Fibroblast of skin of back (primary cell): Measurements from ENCODE around the gene TMEM171.

Experiments used
- DNase-seq: peaks from one replicate; pipeline ENCODE4 v3.0.0-alpha.2; 2013

TMEM171 gene

DNA sequence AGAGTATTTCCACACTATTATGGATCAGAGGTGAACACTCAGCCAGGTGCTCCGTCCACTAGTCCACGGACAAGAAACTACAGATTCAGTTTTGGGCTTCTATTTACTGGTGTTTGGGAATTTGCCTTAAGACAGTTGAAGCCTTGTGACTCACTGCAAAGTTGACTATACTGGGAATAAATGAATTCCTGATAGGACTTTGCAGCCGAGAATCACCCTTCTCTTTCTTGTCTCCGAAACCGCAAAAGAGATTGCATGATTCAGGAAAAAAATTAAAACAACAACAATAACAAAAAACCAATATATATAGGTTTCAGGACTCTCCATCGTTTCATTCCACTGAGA, 716 bp downstream of the TMEM171 start:
- peak; percentile 58 for DNase-seq

- DNase-seq: peak; percentile 86
These were observed 2.8 kb downstream of the TMEM171 start for GRCh38 chr5:73122875-73123810.

DNA sequence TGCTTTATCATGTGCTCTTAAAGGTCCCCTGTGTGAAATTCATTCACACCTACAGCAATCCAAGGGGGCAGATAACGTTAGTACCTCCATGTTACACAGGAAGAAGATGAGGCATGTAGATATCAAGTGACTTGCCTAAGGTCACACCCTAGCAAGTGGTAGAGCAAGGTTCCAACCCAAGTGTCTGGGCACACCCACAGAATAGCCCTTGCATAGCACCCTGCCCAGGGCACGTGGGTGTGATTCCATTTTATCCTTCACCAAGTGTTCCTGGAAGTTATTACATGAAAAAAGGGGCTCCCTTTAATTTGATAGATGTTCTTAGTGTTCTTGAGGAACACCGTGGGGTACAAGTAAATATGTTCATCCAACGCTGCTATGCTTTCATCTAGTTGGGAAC, 4.9 kb downstream of the TMEM171 start:
- DNase-seq: no peak

DNA sequence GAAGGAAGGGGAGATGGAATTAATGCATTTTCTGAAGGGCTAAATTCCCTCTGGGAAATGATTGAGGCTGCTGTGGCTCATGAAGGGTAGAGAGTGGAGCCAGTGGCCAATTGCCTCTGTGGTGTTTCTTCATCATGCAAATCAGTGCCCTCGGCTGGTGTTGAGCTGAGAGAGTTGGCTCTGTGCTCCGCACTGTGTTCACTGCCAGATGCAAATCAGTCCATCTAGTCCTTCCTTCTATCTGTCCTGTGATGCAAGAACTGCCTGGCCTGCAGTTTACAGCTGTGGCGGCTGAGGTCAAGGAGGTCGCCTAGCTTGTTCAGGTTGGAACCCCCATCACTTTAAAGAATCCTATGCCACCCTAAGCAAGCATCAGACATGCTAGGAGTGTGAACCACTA, 6.0 kb downstream of the TMEM171 start:
- no peak for DNase-seq

GRCh38 chr5:73126957-73127356, 6.6 kb downstream of the TMEM171 start:
- no peak for DNase-seq

DNA sequence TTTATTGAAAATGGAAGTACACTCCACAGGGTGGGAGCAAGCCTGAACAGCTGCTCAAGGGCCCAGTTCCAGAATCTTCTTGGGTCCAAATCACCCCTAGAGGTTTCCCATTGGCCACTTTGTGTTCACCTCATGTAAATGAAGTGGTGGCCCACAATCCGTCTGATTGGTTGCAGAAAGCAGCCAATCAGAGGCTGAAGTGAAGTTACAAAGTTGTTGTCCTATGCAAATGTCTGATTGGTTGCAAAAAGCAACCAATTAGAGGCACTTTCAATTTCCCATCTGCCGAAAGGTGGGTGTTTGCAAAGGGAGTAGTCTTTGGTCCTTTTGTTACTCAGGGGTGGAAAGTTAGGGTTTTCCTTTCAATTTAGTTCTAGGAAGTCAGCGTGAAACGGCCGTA, 8.8 kb downstream of the TMEM171 start:
- no peak for DNase-seq

GRCh38 chr5:73130811-73131210, 10.4 kb downstream of the TMEM171 start:
- no peak for DNase-seq

GRCh38 chr5:73131711-73132425, 11.5 kb downstream of the TMEM171 start:
- no peak for DNase-seq

DNA sequence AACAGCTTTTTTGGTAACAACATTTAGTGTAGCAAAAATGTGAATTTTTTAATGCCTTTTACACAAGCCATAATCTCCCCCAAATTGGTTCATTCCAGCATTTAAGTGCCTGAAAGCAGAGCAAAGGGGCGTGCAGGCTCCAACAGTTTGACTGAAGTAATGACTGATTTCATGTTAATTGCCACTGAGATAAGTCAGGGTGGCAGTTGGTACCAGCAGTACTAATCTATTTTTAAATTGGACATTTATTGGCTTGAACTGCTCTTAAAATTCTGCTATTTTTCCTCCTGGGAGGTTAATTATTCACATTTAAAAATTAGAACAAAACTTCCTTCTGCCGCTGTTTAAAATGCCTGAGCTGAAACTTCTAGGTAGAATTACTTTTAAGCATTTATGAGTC, 12.4 kb downstream of the TMEM171 start:
- DNase-seq: no peak

DNA sequence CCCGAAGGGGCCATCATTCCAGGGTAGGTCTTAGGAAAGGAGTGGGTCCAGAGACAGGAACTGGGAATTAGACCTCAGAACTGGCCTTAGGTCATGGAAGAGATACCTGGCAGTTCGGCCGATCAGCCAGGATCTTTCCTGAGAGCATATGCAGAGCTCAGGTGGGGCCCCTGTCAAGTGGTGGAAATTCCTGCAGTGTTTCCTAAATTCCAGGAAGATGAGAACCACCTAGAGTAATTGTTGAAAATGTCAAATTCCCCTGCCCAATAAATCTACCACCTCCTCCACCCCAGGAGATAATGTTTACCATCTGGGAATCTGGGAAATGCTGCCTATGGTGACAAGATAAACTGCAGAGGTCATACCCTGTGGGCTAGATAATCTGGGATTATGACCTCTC, 14.6 kb downstream of the TMEM171 start:
- no peak for DNase-seq

- DNase-seq: peak; percentile 72
These were observed 15.2 kb downstream of the TMEM171 start for GRCh38 chr5:73135429-73136054.

DNA sequence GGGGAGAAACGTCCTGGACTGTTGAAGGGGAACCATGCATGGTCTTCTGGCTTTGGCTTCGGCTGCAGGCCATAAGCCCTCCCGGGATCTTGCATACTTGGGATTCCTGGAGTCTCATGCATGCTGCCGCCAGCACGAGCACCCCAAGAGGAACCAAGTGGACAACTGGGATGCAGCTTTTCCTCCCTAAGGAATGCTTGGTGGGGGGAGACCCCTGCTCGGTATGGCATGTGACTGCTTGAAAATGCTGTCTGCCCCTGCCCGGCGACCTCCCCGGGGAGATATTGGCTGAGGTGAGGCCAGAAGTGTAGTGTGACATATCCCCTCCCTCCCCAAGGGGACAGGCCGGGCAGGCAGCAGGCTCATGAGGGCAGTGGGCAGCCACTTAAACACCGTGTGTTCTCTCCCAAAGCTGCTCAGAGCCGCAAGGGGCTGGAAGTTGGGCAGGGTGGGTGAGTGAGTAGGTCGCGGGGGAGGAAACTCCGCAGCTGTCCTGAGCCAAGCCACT, 15.7 kb downstream of the TMEM171 start:
- peak; percentile 70 for DNase-seq

DNA sequence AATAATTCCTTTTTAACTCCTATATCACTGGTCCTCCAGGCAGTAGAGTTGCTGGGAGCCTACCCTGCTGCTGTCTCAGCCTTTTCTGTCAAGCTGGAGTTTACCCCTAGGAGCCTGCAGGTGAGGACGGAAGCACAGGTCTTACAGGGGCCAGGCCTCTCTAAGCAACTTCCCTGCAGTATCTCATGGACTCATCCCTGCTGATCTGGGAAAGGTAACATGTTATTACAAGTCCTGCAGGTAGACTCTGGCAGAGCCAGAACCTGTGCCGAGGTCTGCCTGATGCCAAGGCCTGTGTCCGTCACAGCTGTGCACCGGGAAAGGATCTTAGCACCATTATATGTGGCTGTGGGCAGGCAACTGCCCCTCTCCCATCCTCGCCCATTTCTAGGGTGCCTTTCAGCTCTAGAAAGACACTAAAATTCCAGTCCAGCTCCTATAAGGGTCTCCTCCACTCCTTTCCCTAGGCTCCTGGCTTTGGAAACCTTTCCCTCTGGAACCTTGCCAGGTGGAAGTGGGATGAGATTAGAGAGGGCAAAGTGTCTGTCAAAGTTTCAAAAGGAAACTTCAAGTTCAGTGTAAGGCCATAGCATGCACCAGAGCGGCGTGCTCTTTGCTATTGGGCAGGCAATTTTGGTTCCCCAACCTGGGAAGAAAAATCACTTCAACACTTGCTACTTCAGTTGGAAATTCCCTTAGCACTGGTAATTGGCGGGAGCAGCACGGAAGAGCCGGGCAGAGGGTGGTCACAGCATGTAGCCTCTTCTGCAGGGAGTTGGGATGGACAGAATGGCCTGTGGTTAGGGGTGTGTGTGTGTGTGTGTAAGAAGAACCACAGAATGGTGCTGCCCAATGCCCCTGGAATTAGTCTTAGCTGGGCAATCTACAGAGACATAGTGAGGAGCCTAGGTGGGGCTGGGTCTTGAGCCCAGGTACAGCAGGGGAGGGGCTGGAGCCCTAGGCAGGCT, 17.5 kb downstream of the TMEM171 start:
- no peak for DNase-seq

DNA sequence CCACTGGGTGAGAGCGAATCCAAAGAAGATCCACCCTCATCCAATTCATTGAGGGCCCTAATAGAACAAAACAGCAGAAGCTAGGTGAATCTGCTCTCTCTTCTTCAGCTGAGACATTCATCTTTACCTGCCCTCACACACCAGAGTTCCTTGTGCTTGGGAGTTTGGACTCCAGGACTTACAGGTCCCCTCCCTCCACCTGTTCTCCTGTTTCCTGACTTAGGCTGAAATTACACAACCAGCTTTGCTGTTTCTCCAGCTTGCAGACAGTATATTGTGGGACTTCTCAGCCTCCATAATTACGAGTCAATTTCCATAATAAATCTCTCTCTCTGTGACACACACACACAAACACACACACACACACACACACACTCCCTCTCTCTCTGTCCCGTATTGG, 19.1 kb downstream of the TMEM171 start:
- DNase-seq: no peak

- DNase-seq: no peak
These were observed 20.4 kb downstream of the TMEM171 start for GRCh38 chr5:73140801-73141200.

GRCh38 chr5:73142035-73142434, 21.7 kb downstream of the TMEM171 start:
- no peak for DNase-seq

GRCh38 chr5:73143716-73144115, 23.3 kb downstream of the TMEM171 start:
- DNase-seq: no peak

DNA sequence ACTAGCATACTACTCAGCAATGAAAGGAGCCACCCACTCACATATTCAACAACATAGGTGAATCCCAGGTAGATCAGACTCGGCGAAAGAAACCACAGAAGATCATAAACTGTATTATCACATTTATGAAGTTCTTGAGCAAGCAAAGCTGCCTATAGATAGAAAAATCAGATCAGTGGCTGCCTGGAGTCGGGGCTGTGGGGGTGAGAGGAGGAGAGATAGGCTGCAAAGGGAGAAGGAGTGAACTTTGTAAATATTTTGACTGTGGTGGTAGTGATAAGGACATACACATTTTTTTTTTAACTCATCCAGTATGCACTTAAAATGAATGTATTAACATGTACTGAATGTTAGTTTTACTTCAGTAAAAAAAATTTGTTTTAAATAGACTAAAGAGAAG, 29.2 kb downstream of the TMEM171 start:
- no peak for DNase-seq

DNA sequence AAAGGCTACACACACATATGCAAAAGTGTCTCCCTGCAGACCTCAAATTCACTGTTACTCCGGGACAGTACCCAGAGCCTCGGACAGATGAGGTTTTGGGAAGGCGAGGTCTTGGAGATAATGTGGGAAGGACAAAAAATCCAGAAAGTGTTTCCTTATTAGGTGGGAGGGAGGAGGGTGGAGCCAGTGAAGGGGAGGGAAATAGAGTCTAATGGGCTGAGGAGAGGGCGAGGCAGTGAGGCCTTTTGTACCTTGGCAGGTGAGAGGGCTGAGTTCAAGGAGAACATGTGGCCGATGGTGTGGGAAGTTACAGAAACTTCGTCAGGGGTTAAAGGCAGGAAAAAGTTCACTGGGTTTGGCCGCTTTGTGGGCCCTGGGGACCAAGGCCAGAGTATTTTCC, 30.5 kb downstream of the TMEM171 start:
- DNase-seq: no peak

- DNase-seq: peak; percentile 68
These were observed 31.5 kb downstream of the TMEM171 start for GRCh38 chr5:73151766-73152410.
